H1 (cell line): ENCODE measurements around the gene MRPS25. TPM values are rescaled to one million over a fixed set of nuclear protein-coding genes. Genes with fewer than 3 reads are reported as not detected.

Source experiments
- CTCF ChIA-PET: fragments of 300-600 bp; sonication (Branson Sonifier 250); formaldehyde crosslinking; loops from one replicate; lab custom pipeline; 2021; ENCODE audit not compliant: partially characterized antibody; lab: Charles Lee
- POLR2A ChIA-PET: fragments of 300-600 bp; sonication (Branson Sonifier 250); formaldehyde crosslinking; loops from one replicate; lab custom pipeline; 2021; ENCODE audit warnings: inconsistent platforms; ENCODE audit not compliant: partially characterized antibody; lab: Charles Lee
- DNase-seq, 2 experiments: peaks; one replicate each; pipeline versions ENCODE4 v3.0.0 to v3.0.0-alpha.2; 2010 to 2022; ENCODE audit warnings: low spot score in 2 of 2, low read depth in 1 of 2, mixed read lengths in 1 of 2
- FAIRE-seq: peaks from 2 replicates; lab custom pipeline; 2011; peaks lifted over from hg19 to GRCh38; lab: Jason Lieb, UNC
- H2AFZ ChIP-seq: 2 replicates; pipeline ENCODE4 v1.8.1; 2012; ENCODE audit warnings: low read length, inconsistent platforms
- H2AK5ac ChIP-seq: 2 replicates; pipeline ENCODE4 v1.6.1; 2013; ENCODE audit warnings: low read depth, low read length
- H2BK120ac ChIP-seq: replicated peaks from 2 replicates; pipeline ENCODE3; 2013; ENCODE audit warnings: low read depth, low read length, inconsistent platforms
- H2BK12ac ChIP-seq: 2 replicates; pipeline ENCODE4 v1.6.1; 2013; ENCODE audit warnings: low read depth, low read length
- H2BK15ac ChIP-seq: 2 replicates; pipeline ENCODE4 v1.6.1; 2013; ENCODE audit warnings: low read length
- H2BK20ac ChIP-seq: 2 replicates; pipeline ENCODE4 v1.6.1; 2013; ENCODE audit warnings: low read length
- H2BK5ac ChIP-seq: 2 replicates; pipeline ENCODE4 v1.6.1; 2013; ENCODE audit warnings: low read depth, low read length
- H3K14ac ChIP-seq: 2 replicates; pipeline ENCODE4 v1.6.1; 2013; ENCODE audit warnings: inconsistent platforms; ENCODE audit not compliant: insufficient read length
- H3K18ac ChIP-seq: 2 replicates; pipeline ENCODE4 v1.6.1; 2013; ENCODE audit warnings: low read length; ENCODE audit errors: extremely low read depth
- H3K23ac ChIP-seq: 2 replicates; pipeline ENCODE4 v1.6.1; 2013; ENCODE audit warnings: inconsistent platforms; ENCODE audit not compliant: insufficient read length
- H3K23me2 ChIP-seq: 2 replicates; pipeline ENCODE4 v1.6.1; 2013; ENCODE audit warnings: low read depth, low read length
- H3K27ac ChIP-seq: 2 replicates; pipeline ENCODE4 v1.6.1; 2011; ENCODE audit warnings: low read depth, low read length, inconsistent platforms
- H3K27me3 ChIP-seq, 4 experiments: replicated peaks in 1 of 4; 1 replicate in 1 of 4; 2 replicates in 3 of 4; pipeline versions ENCODE4 v1.6.1 to v1.8.1; 2011 to 2013; ENCODE audit warnings: low read length in 3 of 4, mild to moderate bottlenecking in 3 of 4, inconsistent platforms in 2 of 4, mixed read lengths in 2 of 4, moderate library complexity in 1 of 4; ENCODE audit not compliant: control insufficient read depth in 3 of 4, insufficient read depth in 3 of 4; ENCODE audit errors: extremely low read depth in 1 of 4
- H3K36me3 ChIP-seq, 4 experiments: 2 replicates each; pipeline versions ENCODE4 v1.6.1 to v1.8.1; 2011 to 2013; ENCODE audit warnings: mild to moderate bottlenecking in 4 of 4, low read length in 3 of 4, moderate library complexity in 2 of 4, control low read depth in 1 of 4, inconsistent platforms in 1 of 4; ENCODE audit not compliant: insufficient read depth in 4 of 4, control insufficient read depth in 2 of 4
- H3K4ac ChIP-seq: replicated peaks from 2 replicates; pipeline ENCODE3; 2013; ENCODE audit warnings: low read length, low read depth, mixed read lengths, inconsistent platforms; ENCODE audit not compliant: insufficient read length
- H3K4me1 ChIP-seq, 4 experiments: replicated peaks in 1 of 4; 1 replicate in 1 of 4; 2 replicates in 3 of 4; pipeline versions ENCODE4 v1.6.1 to v1.8.1; 2011 to 2013; ENCODE audit warnings: low read length in 3 of 4, inconsistent platforms in 2 of 4, mixed read lengths in 1 of 4; ENCODE audit not compliant: insufficient read depth in 4 of 4, control insufficient read depth in 3 of 4
- H3K4me2 ChIP-seq, 2 experiments: 2 replicates each; pipeline versions ENCODE4 v1.6.1 to v1.8.1; 2011 to 2013; ENCODE audit warnings: low read depth in 2 of 2, low read length in 2 of 2, control low read depth in 1 of 2, inconsistent platforms in 1 of 2, mild to moderate bottlenecking in 1 of 2; ENCODE audit not compliant: insufficient read depth in 1 of 2
- H3K4me3 ChIP-seq, 4 experiments: fragments of 200-600, 300-600 bp in 1 of 4; sonication (generic), shearing (Covaris generic), sonication (Bioruptor Twin) in 1 of 4; 2 replicates each; pipeline versions ENCODE4 v1.5.1 to v1.8.1; 2011 to 2016; ENCODE audit warnings: low read length in 4 of 4, low read depth in 3 of 4, control low read depth in 2 of 4, inconsistent platforms in 2 of 4, mild to moderate bottlenecking in 2 of 4, mixed read lengths in 1 of 4, moderate library complexity in 1 of 4; ENCODE audit not compliant: insufficient read depth in 2 of 4; ENCODE audit errors: extremely low read depth in 1 of 4
- H3K56ac ChIP-seq: replicated peaks from 2 replicates; pipeline ENCODE3; 2013; ENCODE audit warnings: low read depth, mild to moderate bottlenecking, mixed read lengths, low read length, inconsistent platforms; ENCODE audit not compliant: insufficient read length
- H3K79me1 ChIP-seq: 2 replicates; pipeline ENCODE4 v1.6.1; 2013; ENCODE audit warnings: low read depth, low read length, control low read depth
- H3K79me2 ChIP-seq, 2 experiments: 2 replicates each; pipeline versions ENCODE4 v1.6.1 to v1.8.1; 2012 to 2013; ENCODE audit warnings: low read length in 2 of 2, mild to moderate bottlenecking in 2 of 2, inconsistent platforms in 1 of 2; ENCODE audit not compliant: insufficient read depth in 2 of 2, control insufficient read depth in 1 of 2
- H3K9ac ChIP-seq, 4 experiments: replicated peaks in 1 of 4; 1 replicate in 1 of 4; 2 replicates in 3 of 4; pipeline versions ENCODE4 v1.6.1 to v1.8.1; 2011 to 2013; ENCODE audit warnings: low read depth in 3 of 4, low read length in 3 of 4, control low read depth in 2 of 4, mild to moderate bottlenecking in 2 of 4, moderate library complexity in 2 of 4, inconsistent platforms in 1 of 4; ENCODE audit errors: extremely low read depth in 1 of 4
- H3K9me3 ChIP-seq, 2 experiments: 2 replicates each; pipeline versions ENCODE4 v1.6.1 to v1.8.1; 2012 to 2013; ENCODE audit warnings: mild to moderate bottlenecking in 2 of 2, moderate library complexity in 2 of 2, control low read depth in 1 of 2, inconsistent platforms in 1 of 2, low read depth in 1 of 2, low read length in 1 of 2, mixed read lengths in 1 of 2; ENCODE audit not compliant: insufficient read depth in 2 of 2
- H4K20me1 ChIP-seq, 2 experiments: replicated peaks in 1 of 2; 2 replicates each; pipeline versions ENCODE3 to v1.8.1; 2011 to 2013; ENCODE audit warnings: inconsistent platforms in 2 of 2, low read length in 2 of 2, mild to moderate bottlenecking in 1 of 2; ENCODE audit not compliant: insufficient read depth in 2 of 2, control insufficient read depth in 1 of 2
- H4K5ac ChIP-seq: 2 replicates; pipeline ENCODE4 v1.6.1; 2013; ENCODE audit warnings: low read length, low read depth, mixed read lengths, inconsistent platforms; ENCODE audit not compliant: insufficient read length
- H4K8ac ChIP-seq: 2 replicates; pipeline ENCODE4 v1.8.0; 2013; ENCODE audit warnings: mild to moderate bottlenecking, moderate library complexity, low read length, inconsistent platforms; ENCODE audit not compliant: insufficient read depth; ENCODE audit errors: extremely low read depth
- H4K91ac ChIP-seq: replicated peaks from 2 replicates; pipeline ENCODE3; 2013; ENCODE audit warnings: low read length, mixed read lengths, inconsistent platforms; ENCODE audit not compliant: insufficient read length
- ASH2L ChIP-seq: fragments of 200-600, 300-600 bp; sonication (generic); IDR thresholded peaks from one replicate; pipeline ENCODE4 v1.7.1; 2017; ENCODE audit warnings: low read length
- BACH1 ChIP-seq: IDR thresholded peaks from 2 replicates; pipeline ENCODE4 v1.6.1; 2012; ENCODE audit warnings: low read length, improper control_type of control experiment
- CREB1 ChIP-seq: IDR thresholded peaks from 2 replicates; pipeline ENCODE4 v1.6.1; 2012; ENCODE audit warnings: inconsistent platforms
- EP300 ChIP-seq, 2 experiments: IDR thresholded peaks; 1 replicate in 1 of 2; 2 replicates in 1 of 2; pipeline ENCODE4 v1.6.1; 2011 to 2012; ENCODE audit warnings: low read depth in 2 of 2, low read length in 2 of 2, mild to moderate bottlenecking in 2 of 2, borderline replicate concordance in 1 of 2, inconsistent platforms in 1 of 2, moderate library complexity in 1 of 2
- GTF2F1 ChIP-seq: IDR thresholded peaks from 2 replicates; pipeline ENCODE4 v1.6.1; 2012; ENCODE audit warnings: low read depth, low read length, improper control_type of control experiment, borderline replicate concordance
- KDM5A ChIP-seq: fragments of 200-600 bp; IDR thresholded peaks from 2 replicates; pipeline ENCODE4 v1.7.1; 2012; ENCODE audit warnings: mild to moderate bottlenecking, low read length, inconsistent platforms, mixed read lengths
- NRF1 ChIP-seq: IDR thresholded peaks from 2 replicates; pipeline ENCODE4 v1.6.1; 2011; ENCODE audit warnings: mild to moderate bottlenecking, low read depth, low read length, improper control_type of control experiment
- POLR2AphosphoS5 ChIP-seq: IDR thresholded peaks from 2 replicates; pipeline ENCODE4 v1.6.1; 2011; ENCODE audit warnings: low read depth, low read length
- RAD21 ChIP-seq, 2 experiments: IDR thresholded peaks in 1 of 2; conservative IDR thresholded peaks in 1 of 2; 2 replicates each; pipeline ENCODE4 v1.6.1; 2011; ENCODE audit warnings: low read depth in 2 of 2, low read length in 2 of 2, improper control_type of control experiment in 1 of 2, inconsistent platforms in 1 of 2, mild to moderate bottlenecking in 1 of 2, moderate library complexity in 1 of 2
- SIX5 ChIP-seq: IDR thresholded peaks from 2 replicates; pipeline ENCODE4 v1.6.1; 2011; ENCODE audit warnings: mild to moderate bottlenecking, low read depth, low read length
- SP1 ChIP-seq: IDR thresholded peaks from 2 replicates; pipeline ENCODE4 v1.6.1; 2011; ENCODE audit warnings: low read depth, low read length
- TAF7 ChIP-seq: optimal IDR thresholded peaks from 2 replicates; pipeline ENCODE3; 2011; ENCODE audit warnings: low read depth, mild to moderate bottlenecking, inconsistent platforms, low read length, moderate library complexity, borderline replicate concordance
- USF2 ChIP-seq: IDR thresholded peaks from 2 replicates; pipeline ENCODE4 v1.6.1; 2011; ENCODE audit warnings: low read length, improper control_type of control experiment
- WGBS, 2 experiments: shearing (Covaris generic) in 1 of 2; methylation state at CpG; one replicate each; pipeline versions ENCODE4 v1.1.6 to v1.1.7; 2013 to 2015; ENCODE audit warnings: low lambda C conversion rate in 2 of 2, mixed read lengths in 2 of 2, inconsistent platforms in 1 of 2, low coverage in 1 of 2, missing lambda C conversion rate in 1 of 2; ENCODE audit not compliant: insufficient replicate concordance in 2 of 2, insufficient coverage in 1 of 2, insufficient read length in 1 of 2; ENCODE audit errors: extremely low coverage in 1 of 2, missing lambda C conversion rate in 1 of 2; 5-methylcytosine and 5-hydroxymethylcytosine counted together
- polyA plus RNA-seq, 7 experiments: library from polyadenylated mRNA; depleted of rRNA in 3 of 7; stranded (reverse) in 5 of 7; unstranded in 2 of 7; fragments of >200 nt in 5 of 7; fragments of 200-250 nt in 2 of 7; gene quantifications; 1 replicate in 5 of 7; 2 replicates in 1 of 7; 4 replicates in 1 of 7; pipeline versions ENCODE4 v1.2.1 to v1.2.3, GENCODE V29; 2011 to 2013; ENCODE audit warnings: missing spikeins in 2 of 7, mixed read lengths in 2 of 7
- total RNA-seq: library from RNA; stranded (reverse); fragmentation: NEBNext Ultra II Directional; extraction: Animal tissue kit (Norgen Biotek cat#: 25700); gene quantifications from 2 replicates; pipeline ENCODE4 v1.2.1, GENCODE V29; 2021

The MRPS25 gene
- total and polyA plus RNA-seq, 2 of the 8 experiments (the other 6 are each of a cell fraction or from before 2014, with no cell fraction given) = 23.0 to 56.5 TPM

GRCh38 chr3:15102836-15103235, 37.7 kb upstream of the MRPS25 start:
- Histone ChIP-seq H2BK20ac (no peak overlapping the region), H3K23me2 (peaks cover 9% of the 10 kb centered on the region), H3K36me3 (no peaks in the 10 kb centered on the region), H2AFZ (peak overlapping the region; percentile 63; the same call in 1 of the 2 replicates), H3K27ac (no peak overlapping the region), H3K79me1 (peaks cover 4% of the 10 kb centered on the region; the same call in 1 of the 2 replicates), H3K56ac (no peak overlapping the region), H3K4me1 (peaks cover 0 to 8% (median 3%) of the 10 kb centered on the region in 4 experiments; a peak in 4 of 7 replicates), H3K4ac (no peak overlapping the region), H4K91ac (no peak overlapping the region), H3K79me2 (peaks cover 0 to 8% of the 10 kb centered on the region in 2 experiments), H4K8ac (no peak overlapping the region), H3K9ac (no peak overlapping the region), H3K4me3 (no peak overlapping the region), H3K27me3 (no peaks in the 10 kb centered on the region), H2BK12ac (no peak overlapping the region), H3K23ac (no peak overlapping the region), H3K18ac (no peak overlapping the region), H4K20me1 (peaks cover 0 to 2% of the 10 kb centered on the region in 2 experiments), H3K4me2 (no peak overlapping the region), H4K5ac (no peak overlapping the region), H2BK120ac (no peak overlapping the region), H2BK15ac (no peak overlapping the region), H3K14ac (no peak overlapping the region), H3K9me3 (no peaks in the 10 kb centered on the region), H2BK5ac (no peak overlapping the region), H2AK5ac (no peak overlapping the region)
- ChIA-PET CTCF (interaction anchor here (1.0 to 1.3 kb wide), 5 partner anchors 10 to 275 kb away, joined by 3 to 6 read pairs (median 3); no protein-coding TSS in a partner anchor), POLR2A (interaction anchor here (1.8 kb wide), 1 partner anchor 9 kb away, joined by 5 read pairs; no protein-coding TSS in a partner anchor)
- DNase-seq (no peak), FAIRE-seq (no peak)
- WGBS, 2 experiments = 80% methylated on average over 3 of the region's 3 CpGs; no CpG with 5 or more reads in 1 of the 2 experiments
- TF ChIP-seq CREB1 (no peak), NRF1 (no peak), GTF2F1 (no peak), SP1 (no peak), USF2 (no peak), KDM5A (no peak), EP300 (IDR thresholded peaks at IDR 0.05; ENCODE audit: borderline replicate concordance in 1 of 2, low read depth in 2 of 2, low read length in 2 of 2) (no peak), ASH2L (no peak), POLR2AphosphoS5 (no peak), BACH1 (no peak), SIX5 (no peak), RAD21 (IDR thresholded peaks at IDR 0.05 in 1 of 2, conservative IDR thresholded peaks at IDR 0.05 in 1 of 2; ENCODE audit: low read depth in 2 of 2, low read length in 2 of 2) (no peak), TAF7 (no peak)
